Measurements from ENCODE around the gene ERICH6. TPM values are rescaled to one million over a fixed set of nuclear protein-coding genes. Genes with fewer than 3 reads are reported as not detected.

ERICH6 gene
- 1 to 10 TPM in 2 of 3 donors, under 1 TPM in 1; 0.35 to 3.7 (median 3.6) TPM for total RNA-seq
- 0.34 TPM for total RNA-seq (2013)

DNA sequence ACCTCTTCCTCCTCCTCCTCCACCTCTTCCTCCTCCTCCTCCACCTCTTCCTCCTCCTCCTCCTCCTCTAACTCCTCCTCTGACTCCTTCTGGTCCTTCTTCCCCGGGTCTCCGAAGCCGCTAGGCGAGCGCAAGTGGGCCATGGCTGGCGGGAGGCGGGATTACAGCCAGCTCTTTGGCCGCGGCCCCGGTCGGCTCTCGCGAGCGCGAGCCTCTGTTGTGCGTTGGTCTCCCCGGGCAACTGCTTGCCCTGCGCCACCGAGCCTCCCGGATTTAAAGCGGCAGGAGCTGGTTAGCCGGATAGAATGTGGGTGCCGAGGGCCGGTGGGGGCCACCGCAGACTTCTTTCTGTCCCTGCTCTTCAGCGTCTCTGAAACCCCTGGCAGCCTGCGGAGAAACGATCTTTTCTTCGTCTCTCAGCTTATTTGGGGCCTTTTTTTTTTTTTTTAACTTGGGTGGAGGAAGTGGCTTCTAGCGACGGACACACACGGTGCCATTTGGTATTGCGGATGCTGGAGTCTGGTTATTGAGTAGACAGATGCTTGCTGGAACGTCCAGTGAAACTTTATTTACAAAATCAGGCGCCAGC, at the start of gene ERICH6:
Gene ERICH6, minus strand, starts transcription at position 165 of the 589 bp plus-strand sequence. Its CDS starts 22 bp downstream, at position 143.
- H3K4me1 ChIP-seq (ENCODE audit: control insufficient read depth, insufficient read depth, low read length): peaks cover 27% of the 10 kb centered on the region
- TF ChIP-seq, protein P1, sequence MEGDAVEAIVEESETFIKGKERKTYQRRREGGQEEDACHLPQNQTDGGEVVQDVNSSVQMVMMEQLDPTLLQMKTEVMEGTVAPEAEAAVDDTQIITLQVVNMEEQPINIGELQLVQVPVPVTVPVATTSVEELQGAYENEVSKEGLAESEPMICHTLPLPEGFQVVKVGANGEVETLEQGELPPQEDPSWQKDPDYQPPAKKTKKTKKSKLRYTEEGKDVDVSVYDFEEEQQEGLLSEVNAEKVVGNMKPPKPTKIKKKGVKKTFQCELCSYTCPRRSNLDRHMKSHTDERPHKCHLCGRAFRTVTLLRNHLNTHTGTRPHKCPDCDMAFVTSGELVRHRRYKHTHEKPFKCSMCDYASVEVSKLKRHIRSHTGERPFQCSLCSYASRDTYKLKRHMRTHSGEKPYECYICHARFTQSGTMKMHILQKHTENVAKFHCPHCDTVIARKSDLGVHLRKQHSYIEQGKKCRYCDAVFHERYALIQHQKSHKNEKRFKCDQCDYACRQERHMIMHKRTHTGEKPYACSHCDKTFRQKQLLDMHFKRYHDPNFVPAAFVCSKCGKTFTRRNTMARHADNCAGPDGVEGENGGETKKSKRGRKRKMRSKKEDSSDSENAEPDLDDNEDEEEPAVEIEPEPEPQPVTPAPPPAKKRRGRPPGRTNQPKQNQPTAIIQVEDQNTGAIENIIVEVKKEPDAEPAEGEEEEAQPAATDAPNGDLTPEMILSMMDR (IDR thresholded peaks at IDR 0.05): no peak
- no peaks in the 10 kb centered on the region for H3K27me3 ChIP-seq (ENCODE audit: control insufficient read depth, insufficient read depth, low read length)
- Mint-ChIP-seq H3K4me1 (peaks cover 29 to 38% of the 10 kb centered on the region in 2 donors), H3K36me3 (peaks cover 13% of the 10 kb centered on the region), H3K9me3 (no peaks in the 10 kb centered on the region), H3K4me3 (peak within 1 kb of the TSS; percentile 99), H3K27ac (peak within 1 kb of the TSS; percentile 99 to 100), H3K27me3 (ENCODE audit: low read depth in 2 of 2) (no peaks in the 10 kb centered on the region)
- H3K27ac ChIP-seq (ENCODE audit: low read length): peak within 1 kb of the TSS; percentile 96
- DNase-seq: peak; percentile 84 to 86
- peak; percentile 90 to 97 (median 91) for ATAC-seq
- no peaks in the 10 kb centered on the region for H3K36me3 ChIP-seq (ENCODE audit: control insufficient read depth, insufficient read depth, low read length)
- WGBS (ENCODE audit: insufficient coverage): under 1% methylated on average over 35 of the region's 35 CpGs
- intact Hi-C loops (cut with micrococcal nuclease): loop anchor here (1.0 to 5.0 kb wide), 4 partner anchors 59 to 158 kb away; partner anchors contain the start of genes EIF2A, SELENOT, SERP1 and SIAH2
- peak within 1 kb of the TSS; percentile 84 for H3K4me3 ChIP-seq (ENCODE audit: low read length)
- H3K9me3 ChIP-seq (ENCODE audit: control insufficient read depth, insufficient read depth, low read length): no peaks in the 10 kb centered on the region

DNA sequence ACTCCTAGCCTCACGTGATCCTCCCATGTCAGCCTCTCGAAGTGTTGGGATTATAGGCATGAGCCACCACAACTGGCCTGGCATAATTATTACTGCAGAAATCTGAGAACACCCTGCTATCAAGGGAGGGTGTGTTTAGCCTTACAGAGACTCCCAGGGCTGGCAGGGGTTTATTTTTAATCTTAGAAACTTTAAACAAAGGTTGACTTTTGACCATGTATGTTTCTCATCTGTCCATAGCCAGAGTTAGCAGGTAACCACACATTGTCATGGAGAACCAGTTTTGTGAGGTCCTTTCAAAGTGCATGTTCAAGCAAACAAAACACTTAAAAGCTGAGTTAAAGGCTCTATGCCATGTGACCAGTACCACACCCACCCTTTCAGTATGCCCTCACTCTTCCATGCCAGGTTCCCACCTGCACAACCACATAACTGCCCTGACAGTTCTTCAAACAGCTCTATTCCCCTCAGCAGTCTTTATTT, 48.1 kb upstream of the ERICH6 start:
- peaks cover 4% of the 10 kb centered on the region for H3K4me1 ChIP-seq (ENCODE audit: control insufficient read depth, insufficient read depth, low read length)
- H3K4me1 Mint-ChIP-seq: peaks cover 45 to 54% of the 10 kb centered on the region in 2 donors
- H3K27me3 ChIP-seq (ENCODE audit: control insufficient read depth, insufficient read depth, low read length): no peaks in the 10 kb centered on the region
- peaks cover 2% of the 10 kb centered on the region for H3K36me3 ChIP-seq (ENCODE audit: control insufficient read depth, insufficient read depth, low read length)
- TF ChIP-seq, protein P1 (IDR thresholded peaks at IDR 0.05): no peak
- ATAC-seq (no peak), DNase-seq (no peak)
- H3K27ac Mint-ChIP-seq: peak overlapping the region; percentile 8 to 19
- intact Hi-C loops (cut with micrococcal nuclease): no loop called here
- H3K9me3 Mint-ChIP-seq: no peaks in the 10 kb centered on the region
- no peaks in the 10 kb centered on the region for H3K36me3 Mint-ChIP-seq
- H3K4me3 Mint-ChIP-seq: no peak overlapping the region
- H3K27ac ChIP-seq (ENCODE audit: low read length): no peak overlapping the region
- no peaks in the 10 kb centered on the region for H3K9me3 ChIP-seq (ENCODE audit: control insufficient read depth, insufficient read depth, low read length)
- H3K4me3 ChIP-seq (ENCODE audit: low read length): no peak overlapping the region
- WGBS (ENCODE audit: insufficient coverage): 95% methylated on average over 2 of the region's 2 CpGs
- no peaks in the 10 kb centered on the region for H3K27me3 Mint-ChIP-seq (ENCODE audit: low read depth in 2 of 2)

DNA sequence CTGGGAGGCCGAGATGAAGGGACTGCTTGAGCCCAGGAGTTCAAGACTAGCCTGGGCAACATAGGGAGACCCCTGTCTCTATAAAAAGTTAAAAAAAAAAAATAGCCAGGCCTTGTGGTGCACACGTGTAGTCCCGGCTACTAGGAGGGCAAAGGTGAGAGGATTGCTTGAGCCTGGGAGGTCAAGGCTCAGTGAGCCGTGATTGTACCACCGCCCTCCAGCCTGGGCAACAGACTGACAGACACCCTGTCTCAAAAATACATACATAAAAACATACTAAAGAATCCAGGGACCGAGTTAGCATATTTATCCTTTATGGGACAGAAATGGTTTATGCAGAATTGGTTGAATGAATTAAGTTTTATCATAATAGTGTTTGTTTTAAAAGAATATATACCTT, 45.5 kb upstream of the ERICH6 start:
- intact Hi-C loops (cut with micrococcal nuclease): no loop called here
- DNase-seq (no peak), ATAC-seq (no peak)
- H3K4me3 ChIP-seq (ENCODE audit: low read length): no peak overlapping the region
- peaks cover 2% of the 10 kb centered on the region for H3K36me3 ChIP-seq (ENCODE audit: control insufficient read depth, insufficient read depth, low read length)
- Mint-ChIP-seq H3K27ac (peak overlapping the region in 1 of 2 donors; percentile 48), H3K4me1 (peaks cover 64 to 66% of the 10 kb centered on the region in 2 donors), H3K27me3 (ENCODE audit: low read depth in 2 of 2) (no peaks in the 10 kb centered on the region), H3K4me3 (no peak overlapping the region), H3K9me3 (no peaks in the 10 kb centered on the region), H3K36me3 (no peaks in the 10 kb centered on the region)
- no peaks in the 10 kb centered on the region for H3K27me3 ChIP-seq (ENCODE audit: control insufficient read depth, insufficient read depth, low read length)
- H3K4me1 ChIP-seq (ENCODE audit: control insufficient read depth, insufficient read depth, low read length): peaks cover 4% of the 10 kb centered on the region
- TF ChIP-seq, protein P1 (IDR thresholded peaks at IDR 0.05): no peak
- no peaks in the 10 kb centered on the region for H3K9me3 ChIP-seq (ENCODE audit: control insufficient read depth, insufficient read depth, low read length)
- 86% methylated on average over 5 of the region's 6 CpGs for WGBS (ENCODE audit: insufficient coverage)
- no peak overlapping the region for H3K27ac ChIP-seq (ENCODE audit: low read length)

All from natural killer cell (primary cell).